Sigmoid colon (tissue), 4 donors: ENCODE data around the gene AKT1S1.

ENCODE experiments used
- CTCF ChIP-seq, 4 experiments: fragments of 450-650 bp in 3 of 4; fragments of 200-600 bp in 1 of 4; IDR thresholded peaks; one replicate each; pipeline ENCODE4 v1.5.1; 2016 to 2019; ENCODE audit warnings: antibody characterized with exemption in 4 of 4, mild to moderate bottlenecking in 3 of 4, moderate library complexity in 2 of 4
- EP300 ChIP-seq, 4 donors: sonication (generic); formaldehyde crosslinking; IDR thresholded peaks; one replicate each; pipeline ENCODE4 v1.6.1; 2017; ENCODE audit warnings: antibody characterized with exemption in 4 of 4
- POLR2A ChIP-seq, 2 donors: fragments of 450-650 bp; IDR thresholded peaks; one replicate each; pipeline ENCODE4 v1.6.1; 2016; ENCODE audit warnings: antibody characterized with exemption in 2 of 2, mild to moderate bottlenecking in 2 of 2, moderate library complexity in 2 of 2
- POLR2AphosphoS5 ChIP-seq, 4 donors: sonication (generic); formaldehyde crosslinking; IDR thresholded peaks; one replicate each; pipeline ENCODE4 v1.6.1; 2017; ENCODE audit warnings: antibody characterized with exemption in 4 of 4

DNA sequence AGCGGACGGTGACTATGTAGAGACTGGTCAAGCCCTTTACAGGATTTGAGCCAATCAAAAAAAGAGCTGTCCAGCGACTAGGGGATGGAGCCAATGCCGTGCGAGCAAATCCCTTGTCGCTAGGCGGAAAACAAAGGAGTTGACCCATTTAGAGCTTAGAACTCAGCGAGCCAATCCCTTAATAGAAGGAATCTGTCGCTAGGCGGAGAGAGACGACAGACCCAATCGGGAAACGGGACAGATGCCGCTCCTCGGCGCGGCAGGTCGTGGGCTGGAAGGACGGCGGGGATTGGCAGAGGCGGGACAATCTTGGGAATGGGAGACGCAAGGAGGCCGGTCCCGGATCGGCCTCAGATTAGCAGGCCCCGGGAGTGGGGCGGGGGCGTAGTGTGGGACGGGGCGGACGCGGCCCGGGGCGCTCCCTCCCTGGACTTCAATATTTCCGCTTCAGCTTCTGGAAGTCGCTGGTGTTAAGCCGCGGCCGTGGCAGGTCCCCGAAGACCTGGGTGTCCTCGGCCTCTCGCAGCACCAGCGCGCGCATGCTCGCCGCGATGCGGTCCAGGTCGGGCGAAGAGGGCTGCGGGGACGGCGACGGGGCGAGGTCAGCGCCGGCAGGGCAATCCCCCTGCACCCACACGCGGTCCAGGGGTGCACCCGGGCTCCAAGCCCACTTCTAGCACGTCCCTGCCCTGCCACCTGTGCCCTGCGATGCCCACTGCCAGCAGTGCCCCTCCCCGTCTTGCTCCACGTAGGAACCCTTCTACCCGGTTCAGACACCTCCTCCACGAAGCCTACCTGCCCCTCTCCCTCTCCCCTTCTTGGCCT, 7.5 kb downstream of the AKT1S1 start:
- TF ChIP-seq POLR2A (IDR thresholded peaks at IDR 0.05) = peak; percentile 64 to 78
- no peak for TF ChIP-seq CTCF (IDR thresholded peaks at IDR 0.05)
- no peak for TF ChIP-seq EP300 (IDR thresholded peaks at IDR 0.05)
- peak; percentile 84 to 87 (median 86) for TF ChIP-seq POLR2AphosphoS5 (IDR thresholded peaks at IDR 0.05)
